Right lobe of liver (tissue), 4 donors: ENCODE results near the gene ZEB1.

Source experiments
- POLR2A ChIP-seq: fragments of 450-650 bp; IDR thresholded peaks from one replicate; pipeline ENCODE4 v1.6.1; 2017; ENCODE audit warnings: antibody characterized with exemption, mild to moderate bottlenecking
- TF ChIP-seq, protein P1 (sequence below), 4 donors: fragments of 200-600 bp in 3 of 4; fragments of 450-650 bp in 1 of 4; IDR thresholded peaks; one replicate each; pipeline versions ENCODE4 v1.5.1 to v1.8.0; 2016 to 2022; ENCODE audit warnings: antibody characterized with exemption in 4 of 4, mild to moderate bottlenecking in 2 of 4
- donor health status: DM: no; HTN: no; CAD: no.
- donor health status: DM: no; HTN: no; CAD: no.
- donor health status: DM: no; HTN: yes; CAD: no.

DNA sequence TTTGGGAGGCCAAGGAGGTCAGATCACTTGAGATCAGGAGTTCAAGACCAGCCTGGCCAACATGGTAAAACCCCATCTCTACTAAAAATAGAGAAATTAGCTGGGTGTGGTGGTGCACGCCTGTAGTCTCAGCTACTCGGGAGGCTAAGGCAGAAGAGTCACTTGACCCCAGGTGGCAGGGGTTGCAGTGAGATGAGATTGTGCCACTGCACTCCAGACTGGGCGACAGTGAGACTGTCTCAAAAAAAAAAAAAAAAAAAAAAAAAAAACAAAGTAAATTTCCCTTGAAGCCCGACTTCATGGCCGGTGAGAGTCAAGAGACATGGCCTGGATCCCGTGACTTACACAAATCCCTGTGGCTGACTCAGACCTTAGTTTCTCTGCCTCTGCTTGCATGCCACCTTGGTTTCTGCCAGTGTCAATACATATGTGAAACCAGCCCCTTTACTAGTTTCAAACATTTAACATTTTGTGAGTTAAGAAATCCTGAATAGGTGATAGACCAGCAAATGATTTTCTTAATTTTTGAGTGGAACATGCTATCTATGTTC, 62.8 kb downstream of the ZEB1 start:
- TF ChIP-seq, protein P1, sequence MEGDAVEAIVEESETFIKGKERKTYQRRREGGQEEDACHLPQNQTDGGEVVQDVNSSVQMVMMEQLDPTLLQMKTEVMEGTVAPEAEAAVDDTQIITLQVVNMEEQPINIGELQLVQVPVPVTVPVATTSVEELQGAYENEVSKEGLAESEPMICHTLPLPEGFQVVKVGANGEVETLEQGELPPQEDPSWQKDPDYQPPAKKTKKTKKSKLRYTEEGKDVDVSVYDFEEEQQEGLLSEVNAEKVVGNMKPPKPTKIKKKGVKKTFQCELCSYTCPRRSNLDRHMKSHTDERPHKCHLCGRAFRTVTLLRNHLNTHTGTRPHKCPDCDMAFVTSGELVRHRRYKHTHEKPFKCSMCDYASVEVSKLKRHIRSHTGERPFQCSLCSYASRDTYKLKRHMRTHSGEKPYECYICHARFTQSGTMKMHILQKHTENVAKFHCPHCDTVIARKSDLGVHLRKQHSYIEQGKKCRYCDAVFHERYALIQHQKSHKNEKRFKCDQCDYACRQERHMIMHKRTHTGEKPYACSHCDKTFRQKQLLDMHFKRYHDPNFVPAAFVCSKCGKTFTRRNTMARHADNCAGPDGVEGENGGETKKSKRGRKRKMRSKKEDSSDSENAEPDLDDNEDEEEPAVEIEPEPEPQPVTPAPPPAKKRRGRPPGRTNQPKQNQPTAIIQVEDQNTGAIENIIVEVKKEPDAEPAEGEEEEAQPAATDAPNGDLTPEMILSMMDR (IDR thresholded peaks at IDR 0.05) = no peak
- TF ChIP-seq POLR2A = no peak
